ENCODE data around the gene NDUFAF8.
A peak's percentile ranks its signal among the peaks of the same experiment; 100 is the strongest.

NDUFAF8 gene

GRCh38 chr17:81238815-81239713, at the start of gene NDUFAF8, which contains the start of gene TEPSIN:
Gene NDUFAF8, plus strand, starts transcription at chr17:81239318. Its CDS starts 46 bp downstream, at chr17:81239364.
Gene TEPSIN, minus strand, starts transcription at chr17:81239055. Its CDS starts 22 bp downstream, at chr17:81239033.
- DNase-seq, result peak; percentile 92 to 95

GRCh38 chr17:81189670-81190530, 49.2 kb upstream of the NDUFAF8 start:
- DNase-seq, result no peak

GRCh38 chr17:81190591-81190990, 48.5 kb upstream of the NDUFAF8 start:
- no peak for DNase-seq

- DNase-seq, result no peak
These were observed 48.0 kb upstream of the NDUFAF8 start for GRCh38 chr17:81191116-81191515.

GRCh38 chr17:81191646-81192045, 47.5 kb upstream of the NDUFAF8 start:
- DNase-seq, result no peak

GRCh38 chr17:81192386-81193050, 46.6 kb upstream of the NDUFAF8 start:
- no peak for DNase-seq

GRCh38 chr17:81193051-81193410, 46.1 kb upstream of the NDUFAF8 start:
- DNase-seq, result no peak

- DNase-seq, result no peak
These were observed 45.5 kb upstream of the NDUFAF8 start for GRCh38 chr17:81193470-81194224.

GRCh38 chr17:81194225-81194760, 44.8 kb upstream of the NDUFAF8 start:
- no peak for DNase-seq

- DNase-seq, result no peak
These were observed 43.9 kb upstream of the NDUFAF8 start for GRCh38 chr17:81194941-81195901.

GRCh38 chr17:81195941-81196495, 43.1 kb upstream of the NDUFAF8 start:
- no peak for DNase-seq

GRCh38 chr17:81196505-81197408, 42.4 kb upstream of the NDUFAF8 start:
- no peak for DNase-seq

- DNase-seq, result no peak
These were observed 41.7 kb upstream of the NDUFAF8 start for GRCh38 chr17:81197409-81197795.

- no peak for DNase-seq
These were observed 41.2 kb upstream of the NDUFAF8 start for GRCh38 chr17:81197831-81198490.

GRCh38 chr17:81198826-81199481, 40.2 kb upstream of the NDUFAF8 start:
- no peak for DNase-seq

GRCh38 chr17:81199482-81199830, 39.7 kb upstream of the NDUFAF8 start:
- no peak for DNase-seq

- no peak for DNase-seq
These were observed 38.9 kb upstream of the NDUFAF8 start for GRCh38 chr17:81200201-81200600.

Measured in activated CD4-positive, alpha-beta T cell treated with anti-CD3 and anti-CD28 coated beads for 4 hours (primary cell).